IMR-90 (cell line): ENCODE data around the gene ZNF385C. TPM values are rescaled to one million over a fixed set of nuclear protein-coding genes. Genes with fewer than 3 reads are reported as not detected.

Source experiments
- ATAC-seq: fragments of 200-7000 bp; cut with Tn5 transposase; 2 replicates; pipeline ENCODE4 v1.9.1; 2020; ENCODE audit warnings: low read depth, mild to moderate bottlenecking, moderate library complexity
- BruUV-seq: library from RNA; stranded (reverse); fragments of 400-500 nt; replicated peaks from 2 replicates; lab custom pipeline; 2021; lab: Mats Ljungman, UMichigan
- CTCF ChIA-PET: fragments of 300-600 bp; formaldehyde crosslinking; extraction: SDS; loops from one replicate; lab custom pipeline; 2021; ENCODE audit warnings: antibody characterized with exemption; lab: Yijun Ruan, JAX
- POLR2A ChIA-PET: fragments of 300-600 bp; sonication (Branson Sonifier 250); formaldehyde crosslinking; loops from one replicate; lab custom pipeline; 2022; ENCODE audit warnings: antibody characterized with exemption; ENCODE audit not compliant: unreplicated experiment; lab: Charles Lee
- DNase-seq: peaks from one replicate; pipeline ENCODE4 v3.0.0; 2013
- H2AFZ ChIP-seq: replicated peaks from 2 replicates; pipeline ENCODE3; 2013; ENCODE audit warnings: low read length, mild to moderate bottlenecking; ENCODE audit not compliant: poor library complexity
- H2AK5ac ChIP-seq: 2 replicates; pipeline ENCODE4 v1.6.1; 2013; ENCODE audit warnings: low read depth, low read length, inconsistent platforms
- H2AK9ac ChIP-seq: replicated peaks from 2 replicates; pipeline ENCODE3; 2013; ENCODE audit warnings: mild to moderate bottlenecking, low read depth, low read length, moderate library complexity; ENCODE audit not compliant: poor library complexity
- H2BK120ac ChIP-seq: 2 replicates; pipeline ENCODE4 v1.6.1; 2013; ENCODE audit warnings: low read depth, low read length, inconsistent platforms
- H2BK15ac ChIP-seq: 3 replicates; pipeline ENCODE4 v1.6.1; 2013; ENCODE audit warnings: low read depth, low read length, inconsistent platforms
- H2BK20ac ChIP-seq: 2 replicates; pipeline ENCODE4 v1.6.1; 2013; ENCODE audit warnings: low read depth, mild to moderate bottlenecking, inconsistent platforms, low read length, moderate library complexity
- H2BK5ac ChIP-seq: 2 replicates; pipeline ENCODE4 v1.6.1; 2013; ENCODE audit warnings: mild to moderate bottlenecking, low read depth, low read length, inconsistent platforms; ENCODE audit not compliant: poor library complexity, severe bottlenecking
- H3K14ac ChIP-seq: replicated peaks from 2 replicates; pipeline ENCODE4 v1.6.1; 2013; ENCODE audit warnings: low read depth, low read length, inconsistent platforms
- H3K18ac ChIP-seq: 2 replicates; pipeline ENCODE4 v1.6.1; 2013; ENCODE audit warnings: low read depth, low read length, control low read depth
- H3K23ac ChIP-seq: 2 replicates; pipeline ENCODE4 v1.6.1; 2013; ENCODE audit warnings: low read depth, low read length, inconsistent platforms
- H3K27ac ChIP-seq: 2 replicates; pipeline ENCODE4 v1.5.1; 2013; ENCODE audit warnings: mild to moderate bottlenecking, control low read depth, low read length; ENCODE audit not compliant: insufficient read depth
- H3K27me3 ChIP-seq: 2 replicates; pipeline ENCODE4 v1.6.1; 2013; ENCODE audit warnings: low read length; ENCODE audit not compliant: control insufficient read depth, insufficient read depth
- H3K36me3 ChIP-seq: 2 replicates; pipeline ENCODE4 v1.6.1; 2013; ENCODE audit warnings: low read length, mixed read lengths; ENCODE audit not compliant: control insufficient read depth, insufficient read depth
- H3K4ac ChIP-seq: 2 replicates; pipeline ENCODE4 v1.6.1; 2013; ENCODE audit warnings: low read depth, low read length, inconsistent platforms
- H3K4me1 ChIP-seq: 2 replicates; pipeline ENCODE4 v1.6.1; 2013; ENCODE audit warnings: low read length, mixed read lengths; ENCODE audit not compliant: control insufficient read depth, insufficient read depth
- H3K4me2 ChIP-seq: 2 replicates; pipeline ENCODE4 v1.6.1; 2013; ENCODE audit warnings: low read depth, mild to moderate bottlenecking, control low read depth, low read length, moderate library complexity
- H3K4me3 ChIP-seq: 2 replicates; pipeline ENCODE4 v1.5.1; 2013; ENCODE audit warnings: low read depth, mild to moderate bottlenecking, control low read depth, low read length, moderate library complexity; ENCODE audit not compliant: insufficient read depth
- H3K56ac ChIP-seq: 2 replicates; pipeline ENCODE4 v1.6.1; 2013; ENCODE audit warnings: low read length, inconsistent platforms; ENCODE audit not compliant: insufficient read depth; ENCODE audit errors: extremely low read depth
- H3K79me1 ChIP-seq, 2 experiments: 2 replicates each; pipeline ENCODE4 v1.6.1; 2013; ENCODE audit warnings: low read length in 2 of 2, inconsistent platforms in 1 of 2, low read depth in 1 of 2
- H3K9ac ChIP-seq: 2 replicates; pipeline ENCODE4 v1.6.1; 2013; ENCODE audit warnings: low read depth, low read length, control low read depth
- H3K9me1 ChIP-seq: 2 replicates; pipeline ENCODE4 v1.6.1; 2013; ENCODE audit warnings: low read length, inconsistent platforms; ENCODE audit not compliant: insufficient read depth
- H3K9me3 ChIP-seq: 2 replicates; pipeline ENCODE4 v1.6.1; 2013; ENCODE audit warnings: low read length; ENCODE audit not compliant: control insufficient read depth, insufficient read depth
- H4K20me1 ChIP-seq: 2 replicates; pipeline ENCODE4 v1.6.1; 2013; ENCODE audit warnings: low read length, inconsistent platforms; ENCODE audit not compliant: insufficient read depth
- H4K5ac ChIP-seq: 2 replicates; pipeline ENCODE4 v1.6.1; 2013; ENCODE audit warnings: mild to moderate bottlenecking, low read depth, low read length, control low read depth
- H4K8ac ChIP-seq, 2 experiments: 2 replicates each; pipeline ENCODE4 v1.6.1; 2013; ENCODE audit warnings: low read depth in 2 of 2, low read length in 2 of 2, control low read depth in 1 of 2, inconsistent platforms in 1 of 2
- H4K91ac ChIP-seq: 2 replicates; pipeline ENCODE4 v1.6.1; 2013; ENCODE audit warnings: low read depth, low read length, inconsistent platforms; ENCODE audit not compliant: insufficient read depth
- CTCF ChIP-seq: conservative IDR thresholded peaks from 2 replicates; pipeline ENCODE4 v1.5.1; 2012; ENCODE audit warnings: mild to moderate bottlenecking, low read depth, low read length, improper control_type of control experiment
- FOS ChIP-seq: fragments of 150-350 bp; IDR thresholded peaks from 2 replicates; pipeline ENCODE4 v1.6.1; 2016; ENCODE audit warnings: low read depth, low read length
- WGBS, 2 experiments: methylation state at CpG; one replicate each; pipeline versions ENCODE4 v1.1.5 to v1.1.7; 2013; ENCODE audit warnings: missing lambda C conversion rate in 2 of 2; ENCODE audit not compliant: insufficient read length in 1 of 2; ENCODE audit errors: extremely low coverage in 2 of 2; 5-methylcytosine and 5-hydroxymethylcytosine counted together
- dilution Hi-C: fragments of 300-500 bp; cut with HindIII; formaldehyde crosslinking; loops from one replicate; pipeline ENCODE4 v1.14.3; 2018; ENCODE audit warnings: low sequenced_read_pairs; ENCODE audit not compliant: unreplicated experiment
- in situ Hi-C: fragments of 300-500 bp; cut with MboI; formaldehyde crosslinking; loops from 3 replicates; pipeline ENCODE4 v1.14.3; 2019; ENCODE audit warnings: low sequenced_read_pairs, inconsistent platforms, mixed read lengths
- intact Hi-C: fragments of 100-400 bp; cut with micrococcal nuclease; formaldehyde crosslinking; loops from 2 replicates; pipeline ENCODE4 v1.10.0; 2022
- polyA plus RNA-seq, 3 experiments: library from polyadenylated mRNA; depleted of rRNA; stranded (reverse); fragments of >200 nt; gene quantifications; 2 replicates each; pipeline ENCODE4 v1.2.3, GENCODE V29; 2012; ENCODE audit warnings: low replicate concordance in 1 of 3
- total RNA-seq: library from RNA; depleted of rRNA; stranded (reverse); fragments of >200 nt; gene quantifications from 2 replicates; pipeline ENCODE4 v1.2.3, GENCODE V29; 2012

Gene ZNF385C
- total and polyA plus RNA-seq, 2 of the 4 experiments (the other 2 are of a cell fraction), result not detected

- H3K9me1 ChIP-seq, result peaks cover 6% of the 10 kb centered on the region; the same call in 1 of the 2 replicates
- no peak overlapping the region for H3K56ac ChIP-seq
- H2BK5ac ChIP-seq, result no peak overlapping the region
- peaks cover 12% of the 10 kb centered on the region for H3K36me3 ChIP-seq
- H3K4me3 ChIP-seq, result no peak overlapping the region
- H3K23ac ChIP-seq, result no peak overlapping the region
- in situ Hi-C loops (loop anchor here (5.0 kb wide), 1 partner anchor 84 kb away; the partner anchor contains the start of gene DHX58), dilution Hi-C loops (no loop called here), intact Hi-C loops (loop anchor here (5.0 kb wide), 1 partner anchor 374 kb away; no protein-coding TSS in a partner anchor)
- H3K27ac ChIP-seq, result no peak overlapping the region
- no peak for DNase-seq
- H2AK9ac ChIP-seq, result no peak overlapping the region
- H3K9ac ChIP-seq, result no peak overlapping the region
- H3K9me3 ChIP-seq, result no peaks in the 10 kb centered on the region
- H2AK5ac ChIP-seq, result no peak overlapping the region
- H3K4ac ChIP-seq, result no peak overlapping the region
- POLR2A ChIA-PET, result interaction anchor here (0.6 kb wide), 1 partner anchor 31 kb away, joined by 3 read pairs; no protein-coding TSS in a partner anchor
- no peak for TF ChIP-seq FOS
- 0 out of 2 replicates have a peak, but pooled peaks have one; percentile 4 for TF ChIP-seq CTCF
- peak overlapping the region; percentile 25 for H2AFZ ChIP-seq
- H2BK15ac ChIP-seq, result no peak overlapping the region
- peaks cover 16% of the 10 kb centered on the region for H3K27me3 ChIP-seq
- no peak overlapping the region for H3K4me2 ChIP-seq
- H4K8ac ChIP-seq, result no peak overlapping the region
- peaks cover 12% of the 10 kb centered on the region; the same call in 1 of the 2 replicates for H4K20me1 ChIP-seq
- CTCF ChIA-PET, result interaction anchor here (0.7 kb wide), 1 partner anchor 8 kb away, joined by 3 read pairs; the partner anchor contains the start of gene NKIRAS2
- H3K79me1 ChIP-seq, result peaks cover 0 to 15% of the 10 kb centered on the region in 2 experiments; a peak in 1 of 4 replicates
- H2BK20ac ChIP-seq, result no peak overlapping the region
- H3K14ac ChIP-seq, result no peak overlapping the region
- no TSS peak for BruUV-seq
- peaks cover 7% of the 10 kb centered on the region for H3K4me1 ChIP-seq
- ATAC-seq, result no peak
- H4K91ac ChIP-seq, result no peak overlapping the region
- H3K18ac ChIP-seq, result no peak overlapping the region
- H2BK120ac ChIP-seq, result no peak overlapping the region
- H4K5ac ChIP-seq, result no peak overlapping the region
- WGBS, 2 experiments, result 60% methylated on average over 2 of the region's 19 CpGs; no CpG with 5 or more reads in 1 of the 2 experiments
Observed at GRCh38 chr17:42027961-42028790, 70.1 kb downstream of the ZNF385C start.
